ENCODE results near the gene CYSTM1.

DNA sequence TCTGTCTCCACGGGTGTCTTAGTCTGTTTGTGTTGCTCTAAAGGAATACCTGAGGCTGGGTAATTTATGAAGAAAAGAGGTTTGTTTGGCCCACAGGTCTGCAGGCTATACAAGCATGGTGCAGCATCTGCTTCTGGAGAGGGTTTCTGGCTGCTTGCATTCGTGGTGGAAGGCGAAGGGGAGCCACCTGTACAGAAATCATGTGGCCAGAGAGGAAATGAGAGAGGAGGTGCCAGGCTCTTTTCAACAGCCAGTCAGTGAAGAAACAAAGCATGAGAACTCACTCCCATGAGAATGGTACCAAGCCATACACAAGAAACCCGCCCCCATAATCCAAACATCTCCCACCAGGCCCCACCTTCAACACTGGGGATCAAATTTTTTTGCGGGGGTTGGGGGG is 74.5 kb downstream of the CYSTM1 start:
- TF ChIP-seq, protein P1, sequence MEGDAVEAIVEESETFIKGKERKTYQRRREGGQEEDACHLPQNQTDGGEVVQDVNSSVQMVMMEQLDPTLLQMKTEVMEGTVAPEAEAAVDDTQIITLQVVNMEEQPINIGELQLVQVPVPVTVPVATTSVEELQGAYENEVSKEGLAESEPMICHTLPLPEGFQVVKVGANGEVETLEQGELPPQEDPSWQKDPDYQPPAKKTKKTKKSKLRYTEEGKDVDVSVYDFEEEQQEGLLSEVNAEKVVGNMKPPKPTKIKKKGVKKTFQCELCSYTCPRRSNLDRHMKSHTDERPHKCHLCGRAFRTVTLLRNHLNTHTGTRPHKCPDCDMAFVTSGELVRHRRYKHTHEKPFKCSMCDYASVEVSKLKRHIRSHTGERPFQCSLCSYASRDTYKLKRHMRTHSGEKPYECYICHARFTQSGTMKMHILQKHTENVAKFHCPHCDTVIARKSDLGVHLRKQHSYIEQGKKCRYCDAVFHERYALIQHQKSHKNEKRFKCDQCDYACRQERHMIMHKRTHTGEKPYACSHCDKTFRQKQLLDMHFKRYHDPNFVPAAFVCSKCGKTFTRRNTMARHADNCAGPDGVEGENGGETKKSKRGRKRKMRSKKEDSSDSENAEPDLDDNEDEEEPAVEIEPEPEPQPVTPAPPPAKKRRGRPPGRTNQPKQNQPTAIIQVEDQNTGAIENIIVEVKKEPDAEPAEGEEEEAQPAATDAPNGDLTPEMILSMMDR (IDR thresholded peaks at IDR 0.05 in 8 of 11, conservative IDR thresholded peaks at IDR 0.05 in 3 of 11) = no peak
- no peak for TF ChIP-seq POLR2AphosphoS5 (IDR thresholded peaks at IDR 0.05)
